ENCODE data around the gene BTBD10.

GRCh38 chr11:13373216-13373615, 89.8 kb downstream of the BTBD10 start:
- TF ChIP-seq CTCF (conservative IDR thresholded peaks at IDR 0.05; ENCODE audit: low read length) (no peak), EZH2phosphoT487 (IDR thresholded peaks at IDR 0.05; ENCODE audit: borderline replicate concordance, low read depth, low read length) (no peak)

All from OCI-LY7 (cell line).